D721Med (cell line): ENCODE data around the gene ACIN1.

ENCODE experiments used
- DNase-seq: peaks from one replicate; pipeline ENCODE4 v3.0.0; 2011; ENCODE audit warnings: low spot score; ENCODE audit not compliant: insufficient read length
- FAIRE-seq: peaks from 2 replicates; lab custom pipeline; 2011; peaks lifted over from hg19 to GRCh38; lab: Jason Lieb, UNC
- TF ChIP-seq, protein P1 (sequence below): IDR thresholded peaks from 2 replicates; pipeline ENCODE4 v1.5.1; 2012; ENCODE audit warnings: mild to moderate bottlenecking, control low read depth; ENCODE audit not compliant: insufficient read depth; ENCODE audit errors: missing control alignments

The ACIN1 gene

GRCh38 chr14:23052671-23053070, 42.3 kb downstream of the ACIN1 start:
- FAIRE-seq (no peak), DNase-seq (no peak)
- TF ChIP-seq, protein P1, sequence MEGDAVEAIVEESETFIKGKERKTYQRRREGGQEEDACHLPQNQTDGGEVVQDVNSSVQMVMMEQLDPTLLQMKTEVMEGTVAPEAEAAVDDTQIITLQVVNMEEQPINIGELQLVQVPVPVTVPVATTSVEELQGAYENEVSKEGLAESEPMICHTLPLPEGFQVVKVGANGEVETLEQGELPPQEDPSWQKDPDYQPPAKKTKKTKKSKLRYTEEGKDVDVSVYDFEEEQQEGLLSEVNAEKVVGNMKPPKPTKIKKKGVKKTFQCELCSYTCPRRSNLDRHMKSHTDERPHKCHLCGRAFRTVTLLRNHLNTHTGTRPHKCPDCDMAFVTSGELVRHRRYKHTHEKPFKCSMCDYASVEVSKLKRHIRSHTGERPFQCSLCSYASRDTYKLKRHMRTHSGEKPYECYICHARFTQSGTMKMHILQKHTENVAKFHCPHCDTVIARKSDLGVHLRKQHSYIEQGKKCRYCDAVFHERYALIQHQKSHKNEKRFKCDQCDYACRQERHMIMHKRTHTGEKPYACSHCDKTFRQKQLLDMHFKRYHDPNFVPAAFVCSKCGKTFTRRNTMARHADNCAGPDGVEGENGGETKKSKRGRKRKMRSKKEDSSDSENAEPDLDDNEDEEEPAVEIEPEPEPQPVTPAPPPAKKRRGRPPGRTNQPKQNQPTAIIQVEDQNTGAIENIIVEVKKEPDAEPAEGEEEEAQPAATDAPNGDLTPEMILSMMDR = no peak

DNA sequence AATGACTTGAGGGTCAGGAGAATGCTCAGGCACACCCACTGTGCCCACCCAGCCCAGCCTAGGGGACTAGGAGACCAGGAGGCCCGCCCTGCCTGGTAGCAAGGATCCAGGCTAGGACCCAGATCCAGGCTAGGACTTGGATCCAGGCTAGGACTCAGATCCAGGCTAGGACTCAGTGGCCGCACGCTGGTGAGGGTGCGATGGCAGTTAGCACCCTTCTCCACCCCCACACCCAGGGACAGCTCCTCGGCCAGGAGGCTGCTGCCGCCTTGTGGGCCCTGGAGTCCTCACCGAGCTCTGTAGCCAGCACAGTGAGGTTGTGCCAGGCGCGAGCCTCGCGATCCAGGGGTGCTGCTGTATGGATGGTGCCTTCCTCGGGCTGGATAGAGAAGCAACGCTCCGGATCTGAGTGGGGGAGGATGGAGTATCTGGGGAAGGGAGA, 42.7 kb downstream of the ACIN1 start:
- TF ChIP-seq, protein P1 = peak; percentile 9
- DNase-seq (peak; percentile 66), FAIRE-seq (no peak)

DNA sequence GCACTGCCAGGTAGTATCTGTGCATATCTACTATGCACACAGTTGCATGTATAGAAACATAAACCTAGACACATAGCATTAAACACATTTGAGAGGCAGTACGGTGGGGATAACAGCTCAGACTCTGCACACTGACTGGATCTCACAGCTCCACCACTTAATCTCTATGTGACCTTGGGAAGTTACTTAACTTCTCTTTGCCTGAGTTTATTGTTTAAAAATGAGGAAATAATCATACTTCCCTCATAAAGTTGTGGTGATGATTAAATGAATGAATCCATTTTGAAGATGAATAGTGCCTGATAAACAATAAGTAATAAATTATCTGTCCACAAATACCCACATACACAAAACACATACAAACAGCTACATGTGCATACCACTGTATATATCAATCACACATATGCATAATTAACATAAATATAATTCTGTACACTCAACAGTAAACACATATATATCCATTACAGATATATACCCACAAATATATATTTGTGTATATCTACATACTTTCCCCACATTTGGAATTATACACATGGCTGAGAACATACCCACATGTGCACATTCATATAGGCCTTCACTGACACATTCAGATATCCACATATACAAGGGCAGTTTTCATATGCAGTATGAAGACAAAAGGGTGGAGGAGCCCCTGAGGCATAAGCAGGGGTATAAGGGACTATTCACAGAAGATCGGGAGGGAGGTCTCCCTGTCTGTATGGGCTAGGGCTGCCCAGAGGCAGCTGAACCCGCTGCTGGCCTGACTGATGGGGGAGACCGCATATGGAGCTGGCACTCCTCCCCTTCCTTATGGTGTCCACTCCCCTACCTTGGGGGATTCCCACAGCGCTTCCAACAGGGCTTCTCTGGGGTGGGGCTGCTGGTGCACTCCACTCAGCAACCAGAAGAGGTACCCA, 43.5 kb downstream of the ACIN1 start:
- FAIRE-seq = no peak
- no peak for DNase-seq
- TF ChIP-seq, protein P1 = no peak

DNA sequence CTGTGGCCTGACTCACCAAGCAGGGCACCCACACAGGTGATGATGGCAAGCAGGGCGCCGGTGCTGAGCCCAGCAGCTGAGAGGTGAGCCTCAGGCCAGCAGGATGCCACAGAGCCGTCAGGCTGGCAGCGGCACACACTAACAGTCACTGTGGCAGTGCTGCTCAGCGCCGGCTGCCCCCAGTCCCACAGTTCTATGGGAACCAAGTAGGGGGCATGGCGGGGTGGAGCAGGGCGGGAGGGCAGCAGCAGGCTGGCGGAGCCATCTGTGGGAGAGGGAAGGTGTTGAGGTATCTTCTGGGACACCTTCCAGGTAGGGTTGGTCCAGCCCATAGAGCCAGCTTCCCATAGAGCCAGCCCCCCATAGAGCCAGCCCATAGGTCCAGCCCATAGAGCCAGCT, 45.9 kb downstream of the ACIN1 start:
- TF ChIP-seq, protein P1 = no peak
- no peak for FAIRE-seq
- DNase-seq = no peak

- TF ChIP-seq, protein P1 = no peak
Measured at GRCh38 chr14:23047751-23048693, 46.9 kb downstream of the ACIN1 start.

GRCh38 chr14:23047034-23047634, 47.8 kb downstream of the ACIN1 start:
- DNase-seq (no peak), FAIRE-seq (no peak)
- TF ChIP-seq, protein P1 = no peak

More at GRCh38 chr14:23047751-23048693, 46.9 kb downstream of the ACIN1 start:
- FAIRE-seq (no peak), DNase-seq (no peak)
